HepG2 (cell line): ENCODE data around the gene WFDC10A. TPM values are rescaled to one million over a fixed set of nuclear protein-coding genes. Genes with fewer than 3 reads are reported as not detected.

Experiments used
- ATAC-seq: fragments of 200-7000 bp; cut with Tn5 transposase; 3 replicates; pipeline ENCODE4 v1.9.1; 2020; ENCODE audit warnings: mild to moderate bottlenecking, moderate library complexity
- BruUV-seq: library from RNA; stranded (reverse); fragments of 400-500 nt; replicated peaks from 2 replicates; lab custom pipeline; 2021; lab: Mats Ljungman, UMichigan
- CTCF ChIA-PET: fragments of 300-600 bp; formaldehyde crosslinking; extraction: SDS; loops from one replicate; lab custom pipeline; 2021; ENCODE audit warnings: low total read pairs, inconsistent platforms, low intra/inter-chr PET ratio; lab: Yijun Ruan, JAX
- POLR2A ChIA-PET: fragments of 350-600 bp; sonication (Branson Sonifier 250); formaldehyde crosslinking; loops from one replicate; lab custom pipeline; 2020; ENCODE audit warnings: antibody characterized with exemption, inconsistent platforms; lab: Yijun Ruan, JAX
- DNase-seq: peaks from one replicate; pipeline ENCODE4 v3.0.0-alpha.2; 2015; ENCODE audit warnings: low spot score
- FAIRE-seq: peaks from 3 replicates; lab custom pipeline; 2011; peaks lifted over from hg19 to GRCh38; lab: Jason Lieb, UNC
- H2AFZ ChIP-seq: one replicate; pipeline ENCODE4 v1.6.1; 2011; ENCODE audit warnings: low read length, inconsistent platforms
- H3K27ac ChIP-seq: fragments of 300-600 bp; 3 replicates; pipeline ENCODE4 v1.8.0; 2011; ENCODE audit warnings: mixed run types, mild to moderate bottlenecking, mixed read lengths, low read length, inconsistent platforms; ENCODE audit not compliant: insufficient read depth; ENCODE audit errors: extremely low read length
- H3K27me3 ChIP-seq, 2 experiments: fragments of 200-600 bp in 1 of 2; 2 replicates in 1 of 2; 3 replicates in 1 of 2; pipeline versions ENCODE4 v1.6.0 to v1.8.0; 2011; ENCODE audit warnings: low read length in 2 of 2, mild to moderate bottlenecking in 2 of 2, moderate library complexity in 2 of 2, inconsistent platforms in 1 of 2; ENCODE audit not compliant: insufficient read depth in 2 of 2, control insufficient read depth in 1 of 2
- H3K36me3 ChIP-seq, 2 experiments: fragments of 200-600 bp in 1 of 2; replicated peaks in 1 of 2; 2 replicates in 1 of 2; 3 replicates in 1 of 2; pipeline versions ENCODE4 v1.5.1 to v1.8.0; 2011; ENCODE audit warnings: low read length in 2 of 2, inconsistent platforms in 1 of 2; ENCODE audit not compliant: insufficient read depth in 2 of 2, control insufficient read depth in 1 of 2
- H3K4me1 ChIP-seq: 2 replicates; pipeline ENCODE4 v1.5.1; 2012; ENCODE audit warnings: low read length, inconsistent platforms; ENCODE audit not compliant: insufficient read depth
- H3K4me2 ChIP-seq: 2 replicates; pipeline ENCODE4 v1.6.0; 2011; ENCODE audit warnings: low read depth, low read length, inconsistent platforms
- H3K4me3 ChIP-seq, 3 experiments: fragments of 200-600 bp in 1 of 3; sonication (generic), shearing (Covaris generic) in 1 of 3; replicated peaks in 1 of 3; 2 replicates each; pipeline ENCODE4 v1.5.1; 2011 to 2016; ENCODE audit warnings: low read length in 3 of 3, inconsistent platforms in 2 of 3, low read depth in 2 of 3, mild to moderate bottlenecking in 2 of 3, control low read depth in 1 of 3, mixed read lengths in 1 of 3; ENCODE audit not compliant: insufficient read depth in 1 of 3
- H3K79me2 ChIP-seq: one replicate; pipeline ENCODE4 v1.6.1; 2011; ENCODE audit warnings: low read length, inconsistent platforms; ENCODE audit not compliant: insufficient read depth
- H3K9ac ChIP-seq: 2 replicates; pipeline ENCODE4 v1.6.0; 2011; ENCODE audit warnings: mild to moderate bottlenecking, low read depth, low read length, inconsistent platforms; ENCODE audit not compliant: insufficient read depth
- H3K9me3 ChIP-seq: 2 replicates; pipeline ENCODE4 v1.5.1; 2012; ENCODE audit warnings: mild to moderate bottlenecking, low read length
- H4K20me1 ChIP-seq: 2 replicates; pipeline ENCODE4 v1.6.0; 2011; ENCODE audit warnings: inconsistent platforms, mild to moderate bottlenecking, low read length, moderate library complexity; ENCODE audit not compliant: insufficient read depth
- SRSF1 ChIP-seq: fragments of 200-400 bp; formaldehyde crosslinking; optimal IDR thresholded peaks from 2 replicates; pipeline ENCODE3; 2017; ENCODE audit warnings: mild to moderate bottlenecking, low read depth, low read length, moderate library complexity
- ZNF205 ChIP-seq: IDR thresholded peaks from 2 replicates; pipeline ENCODE4 v1.6.1; 2018; ENCODE audit warnings: missing biosample characterization, missing genetic modification reagents
- WGBS: methylation state at CpG from one replicate; pipeline ENCODE4 v1.1.6; 2017; ENCODE audit warnings: low lambda C conversion rate; 5-methylcytosine and 5-hydroxymethylcytosine counted together
- in situ Hi-C: cut with HindIII; loops from 2 replicates; pipeline ENCODE4 v1.10.0; 2017; ENCODE audit warnings: low pct_unique_long_range_greater_than_20kb; ENCODE audit not compliant: extremely low pct_ligation_motif_present
- intact Hi-C: fragments of 100-400 bp; cut with micrococcal nuclease; formaldehyde crosslinking; loops from one replicate; pipeline ENCODE4 v1.10.0; 2022; ENCODE audit not compliant: unreplicated experiment
- polyA plus RNA-seq, 8 experiments: library from polyadenylated mRNA; depleted of rRNA in 3 of 8; stranded (reverse) in 7 of 8; unstranded in 1 of 8; fragments of >200 nt; fragmentation: Illumina TruSeq in 4 of 8; extraction: Trizol in 4 of 8; gene quantifications; 2 replicates each; pipeline versions ENCODE4 v1.2.1 to v1.2.3, GENCODE V29; 2011 to 2016; ENCODE audit warnings: low read depth in 4 of 8, missing spikeins in 1 of 8, mixed read lengths in 1 of 8; ENCODE audit not compliant: insufficient read depth in 1 of 8
- total RNA-seq, 5 experiments: library from RNA; depleted of rRNA; stranded (reverse); fragments of >200 nt; fragmentation: Illumina TruSeq; extraction: Trizol; gene quantifications; 2 replicates each; pipeline ENCODE4 v1.2.3, GENCODE V29; 2016; ENCODE audit warnings: low read depth in 1 of 5
- TF ChIP-seq, protein P1 (sequence below): sonication (generic); formaldehyde crosslinking; conservative IDR thresholded peaks from 2 replicates; pipeline ENCODE4 v1.8.1; 2023; ENCODE audit warnings: missing genetic modification reagents

The WFDC10A gene
- total and polyA plus RNA-seq, 2 of the 13 experiments (the other 11 are each of a cell fraction or from before 2014, with no cell fraction given), result not detected

DNA sequence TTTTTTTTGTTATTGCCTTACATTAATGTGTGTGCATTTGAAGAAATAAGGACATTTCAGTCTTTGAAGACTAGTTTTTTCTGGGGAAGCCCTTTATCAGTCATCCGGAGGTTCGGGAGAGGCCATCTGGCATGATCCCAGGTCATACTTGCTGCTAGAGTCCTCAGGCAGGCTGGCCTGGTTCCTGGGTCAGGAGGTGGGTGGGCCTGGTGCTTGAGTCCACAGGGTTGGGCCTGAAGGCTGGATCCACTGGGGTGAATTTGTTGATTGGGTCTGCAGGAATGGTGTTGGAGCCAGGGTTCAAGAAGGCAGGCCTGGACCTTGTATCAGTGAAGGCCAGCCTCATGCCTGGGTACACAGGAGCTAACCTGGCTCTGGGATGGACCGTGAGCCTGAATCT is 17.3 kb downstream of the WFDC10A start:
- no peak for DNase-seq
- Histone ChIP-seq H3K36me3 (no peaks in the 10 kb centered on the region), H3K27me3 (peaks cover 0 to 4% of the 10 kb centered on the region in 2 experiments; a peak in 1 of 5 replicates), H3K9ac (no peak overlapping the region), H3K4me1 (peaks cover 6% of the 10 kb centered on the region), H3K27ac (no peak overlapping the region), H4K20me1 (no peaks in the 10 kb centered on the region), H3K79me2 (no peaks in the 10 kb centered on the region), H3K4me2 (no peak overlapping the region), H3K4me3 (no peak overlapping the region), H2AFZ (no peak overlapping the region), H3K9me3 (no peaks in the 10 kb centered on the region)
- no TSS peak for BruUV-seq
- CTCF ChIA-PET, result no interaction called here
- no peak for FAIRE-seq
- TF ChIP-seq ZNF205, result no peak
- WGBS, result 51% methylated on average over 3 of the region's 3 CpGs
- no peak; the same call in 1 of the 3 replicates for ATAC-seq
- POLR2A ChIA-PET, result no interaction called here
- intact Hi-C loops (no loop called here), in situ Hi-C loops (no loop called here)

DNA sequence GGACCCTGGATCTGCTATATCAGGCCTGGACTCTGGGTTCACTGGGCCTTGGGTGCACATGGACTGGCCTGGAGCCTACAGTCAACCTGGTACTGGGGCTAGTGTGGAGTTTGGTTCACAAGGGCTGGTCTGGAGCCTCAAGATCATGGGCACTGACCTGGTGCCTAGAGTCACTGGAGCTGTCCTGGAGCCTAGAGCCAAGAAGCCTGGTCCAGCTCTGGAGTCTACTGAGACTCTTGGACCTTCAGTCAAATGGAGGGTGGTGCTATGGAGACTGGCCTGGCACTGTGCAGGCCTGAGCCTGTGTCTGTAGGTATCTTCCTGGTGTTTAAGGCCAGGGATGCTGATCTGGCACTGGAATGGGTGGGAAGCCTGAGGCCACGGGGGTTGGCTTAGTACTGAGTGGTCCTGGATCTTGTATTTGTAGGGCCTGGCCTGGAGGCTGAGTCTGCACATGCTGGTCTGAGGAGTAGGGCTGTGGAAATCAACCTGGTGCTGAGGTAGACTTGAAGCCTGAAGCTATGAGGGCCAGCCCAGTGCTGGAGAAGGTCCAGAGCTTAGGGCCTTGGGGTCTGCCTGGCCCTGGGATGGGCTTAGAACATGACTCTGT is 18.0 kb downstream of the WFDC10A start:
- peaks cover 9% of the 10 kb centered on the region for H3K4me1 ChIP-seq
- DNase-seq, result no peak
- H3K4me2 ChIP-seq, result no peak overlapping the region
- H3K27ac ChIP-seq, result no peak overlapping the region
- no peak overlapping the region for H3K4me3 ChIP-seq
- in situ Hi-C loops, result no loop called here
- no peaks in the 10 kb centered on the region for H3K9me3 ChIP-seq
- H3K9ac ChIP-seq, result no peak overlapping the region
- ChIA-PET CTCF (no interaction called here), POLR2A (no interaction called here)
- H4K20me1 ChIP-seq, result no peaks in the 10 kb centered on the region
- no peaks in the 10 kb centered on the region for H3K79me2 ChIP-seq
- intact Hi-C loops, result no loop called here
- no peaks in the 10 kb centered on the region for H3K36me3 ChIP-seq
- FAIRE-seq, result no peak
- peak; percentile 51 for ATAC-seq
- H3K27me3 ChIP-seq, result peaks cover 0 to 4% of the 10 kb centered on the region in 2 experiments; a peak in 1 of 5 replicates
- WGBS, result 0% methylated on average over 1 of the region's 1 CpG
- TF ChIP-seq SRSF1, result no peak
- TF ChIP-seq, protein P1, sequence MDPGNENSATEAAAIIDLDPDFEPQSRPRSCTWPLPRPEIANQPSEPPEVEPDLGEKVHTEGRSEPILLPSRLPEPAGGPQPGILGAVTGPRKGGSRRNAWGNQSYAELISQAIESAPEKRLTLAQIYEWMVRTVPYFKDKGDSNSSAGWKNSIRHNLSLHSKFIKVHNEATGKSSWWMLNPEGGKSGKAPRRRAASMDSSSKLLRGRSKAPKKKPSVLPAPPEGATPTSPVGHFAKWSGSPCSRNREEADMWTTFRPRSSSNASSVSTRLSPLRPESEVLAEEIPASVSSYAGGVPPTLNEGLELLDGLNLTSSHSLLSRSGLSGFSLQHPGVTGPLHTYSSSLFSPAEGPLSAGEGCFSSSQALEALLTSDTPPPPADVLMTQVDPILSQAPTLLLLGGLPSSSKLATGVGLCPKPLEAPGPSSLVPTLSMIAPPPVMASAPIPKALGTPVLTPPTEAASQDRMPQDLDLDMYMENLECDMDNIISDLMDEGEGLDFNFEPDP (CRISPR knock-in tag), result 0 out of 2 replicates have a peak, but pooled peaks have one; percentile 65
- H2AFZ ChIP-seq, result no peak overlapping the region
- BruUV-seq, result no TSS peak
